ENCODE measurements around the gene CRYL1.

CRYL1 gene

DNA sequence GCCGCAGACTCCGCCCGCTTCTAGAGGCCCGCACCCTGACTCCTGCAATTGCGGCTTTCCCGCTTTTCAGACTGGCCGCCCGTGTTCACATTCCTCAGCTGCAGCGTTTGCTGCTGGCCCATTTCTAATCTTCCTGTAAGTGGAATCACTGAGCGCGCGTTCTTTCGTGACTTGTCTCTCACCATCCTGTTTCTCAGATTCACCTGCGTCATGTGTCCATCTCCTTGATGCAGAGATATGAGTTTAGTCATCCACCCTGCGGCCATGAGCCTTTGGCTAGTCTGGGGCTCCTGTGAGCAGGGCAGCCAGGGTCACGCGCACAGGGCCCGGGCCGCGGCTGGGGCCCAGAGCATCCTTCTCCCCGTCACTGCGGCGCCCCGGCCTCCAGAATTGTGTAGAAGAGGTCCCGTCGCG lies 110.0 kb downstream of the CRYL1 start:
- TF ChIP-seq, protein P1, sequence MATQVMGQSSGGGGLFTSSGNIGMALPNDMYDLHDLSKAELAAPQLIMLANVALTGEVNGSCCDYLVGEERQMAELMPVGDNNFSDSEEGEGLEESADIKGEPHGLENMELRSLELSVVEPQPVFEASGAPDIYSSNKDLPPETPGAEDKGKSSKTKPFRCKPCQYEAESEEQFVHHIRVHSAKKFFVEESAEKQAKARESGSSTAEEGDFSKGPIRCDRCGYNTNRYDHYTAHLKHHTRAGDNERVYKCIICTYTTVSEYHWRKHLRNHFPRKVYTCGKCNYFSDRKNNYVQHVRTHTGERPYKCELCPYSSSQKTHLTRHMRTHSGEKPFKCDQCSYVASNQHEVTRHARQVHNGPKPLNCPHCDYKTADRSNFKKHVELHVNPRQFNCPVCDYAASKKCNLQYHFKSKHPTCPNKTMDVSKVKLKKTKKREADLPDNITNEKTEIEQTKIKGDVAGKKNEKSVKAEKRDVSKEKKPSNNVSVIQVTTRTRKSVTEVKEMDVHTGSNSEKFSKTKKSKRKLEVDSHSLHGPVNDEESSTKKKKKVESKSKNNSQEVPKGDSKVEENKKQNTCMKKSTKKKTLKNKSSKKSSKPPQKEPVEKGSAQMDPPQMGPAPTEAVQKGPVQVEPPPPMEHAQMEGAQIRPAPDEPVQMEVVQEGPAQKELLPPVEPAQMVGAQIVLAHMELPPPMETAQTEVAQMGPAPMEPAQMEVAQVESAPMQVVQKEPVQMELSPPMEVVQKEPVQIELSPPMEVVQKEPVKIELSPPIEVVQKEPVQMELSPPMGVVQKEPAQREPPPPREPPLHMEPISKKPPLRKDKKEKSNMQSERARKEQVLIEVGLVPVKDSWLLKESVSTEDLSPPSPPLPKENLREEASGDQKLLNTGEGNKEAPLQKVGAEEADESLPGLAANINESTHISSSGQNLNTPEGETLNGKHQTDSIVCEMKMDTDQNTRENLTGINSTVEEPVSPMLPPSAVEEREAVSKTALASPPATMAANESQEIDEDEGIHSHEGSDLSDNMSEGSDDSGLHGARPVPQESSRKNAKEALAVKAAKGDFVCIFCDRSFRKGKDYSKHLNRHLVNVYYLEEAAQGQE (IDR thresholded peaks at IDR 0.05; ENCODE audit: insufficient read depth in 1 of 2, low read depth in 2 of 2, low read length in 2 of 2), result no peak
- TF ChIP-seq POLR2AphosphoS5 (IDR thresholded peaks at IDR 0.05; ENCODE audit: low read depth, low read length) (no peak), FOXP2 (optimal IDR thresholded peaks at IDR 0.05; ENCODE audit: borderline replicate concordance, extremely low read depth, extremely low read length, insufficient read depth) (no peak), TAF1 (IDR thresholded peaks at IDR 0.05; ENCODE audit: borderline replicate concordance, insufficient read depth, low read length) (no peak), SIN3A (IDR thresholded peaks at IDR 0.05; ENCODE audit: borderline replicate concordance, insufficient read depth, low read length) (no peak)

DNA sequence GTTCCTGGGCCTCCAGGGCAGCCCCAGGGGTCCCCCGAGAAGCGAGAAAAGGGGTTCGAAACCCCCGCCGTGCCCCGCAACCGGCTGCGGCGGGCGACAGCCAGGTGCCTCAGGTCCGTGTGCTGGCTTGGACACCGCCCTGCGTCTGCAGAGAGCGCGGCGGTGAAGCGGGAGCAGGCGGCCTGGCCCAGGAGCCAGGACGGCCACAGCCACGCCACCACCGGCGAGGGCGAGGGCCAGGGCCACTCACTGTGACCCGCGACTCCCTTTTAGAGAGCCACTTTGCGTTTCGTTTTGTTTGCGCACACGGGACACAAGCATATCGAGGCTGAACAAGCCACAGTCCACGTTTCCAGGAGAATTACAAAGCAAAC lies 110.4 kb downstream of the CRYL1 start:
- TF ChIP-seq FOXP2 (optimal IDR thresholded peaks at IDR 0.05; ENCODE audit: borderline replicate concordance, extremely low read depth, extremely low read length, insufficient read depth) (no peak), TAF1 (IDR thresholded peaks at IDR 0.05; ENCODE audit: borderline replicate concordance, insufficient read depth, low read length) (no peak), SIN3A (IDR thresholded peaks at IDR 0.05; ENCODE audit: borderline replicate concordance, insufficient read depth, low read length) (no peak), POLR2AphosphoS5 (IDR thresholded peaks at IDR 0.05; ENCODE audit: low read depth, low read length) (no peak)
- TF ChIP-seq, protein P1 (IDR thresholded peaks at IDR 0.05; ENCODE audit: insufficient read depth in 1 of 2, low read depth in 2 of 2, low read length in 2 of 2), result no peak

DNA sequence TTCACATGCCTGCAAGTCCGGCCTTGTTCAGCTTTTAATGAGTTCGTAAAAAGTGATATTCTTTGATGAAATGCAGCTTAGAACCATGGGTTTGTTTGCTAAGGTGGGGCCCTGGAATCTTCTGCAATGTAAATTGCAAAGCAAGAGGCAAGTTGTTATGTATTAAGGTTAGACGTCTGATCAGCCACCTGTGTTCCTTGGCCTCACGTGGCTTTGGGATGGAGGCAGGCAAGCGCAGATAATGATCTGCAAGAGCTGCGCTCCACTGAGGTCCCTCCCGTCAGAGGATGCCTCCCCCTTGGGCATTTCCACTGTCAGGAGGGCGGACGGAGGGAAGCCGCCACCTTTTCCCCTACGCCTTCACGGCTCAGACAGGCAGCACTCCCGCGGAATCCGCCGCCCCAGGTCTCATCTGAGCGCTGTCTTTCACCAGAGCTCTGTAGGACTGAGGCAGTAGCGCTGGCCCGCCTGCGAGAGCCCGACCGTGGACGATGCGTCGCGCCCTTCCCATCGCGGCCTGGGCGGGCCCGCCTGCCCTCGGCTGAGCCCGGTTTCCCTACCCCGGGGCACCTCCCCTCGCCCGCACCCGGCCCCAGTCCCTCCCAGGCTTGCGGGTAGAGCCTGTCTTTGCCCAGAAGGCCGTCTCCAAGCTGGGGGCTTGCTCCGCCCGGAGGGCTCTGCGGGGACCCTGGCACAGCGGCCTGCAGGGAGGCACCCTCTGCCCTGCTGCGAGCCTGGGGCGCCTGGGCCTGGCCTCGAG lies 110.9 kb downstream of the CRYL1 start:
- no peak for TF ChIP-seq POLR2AphosphoS5 (IDR thresholded peaks at IDR 0.05; ENCODE audit: low read depth, low read length)
- TF ChIP-seq, protein P1 (IDR thresholded peaks at IDR 0.05; ENCODE audit: insufficient read depth in 1 of 2, low read depth in 2 of 2, low read length in 2 of 2), result no peak

DNA sequence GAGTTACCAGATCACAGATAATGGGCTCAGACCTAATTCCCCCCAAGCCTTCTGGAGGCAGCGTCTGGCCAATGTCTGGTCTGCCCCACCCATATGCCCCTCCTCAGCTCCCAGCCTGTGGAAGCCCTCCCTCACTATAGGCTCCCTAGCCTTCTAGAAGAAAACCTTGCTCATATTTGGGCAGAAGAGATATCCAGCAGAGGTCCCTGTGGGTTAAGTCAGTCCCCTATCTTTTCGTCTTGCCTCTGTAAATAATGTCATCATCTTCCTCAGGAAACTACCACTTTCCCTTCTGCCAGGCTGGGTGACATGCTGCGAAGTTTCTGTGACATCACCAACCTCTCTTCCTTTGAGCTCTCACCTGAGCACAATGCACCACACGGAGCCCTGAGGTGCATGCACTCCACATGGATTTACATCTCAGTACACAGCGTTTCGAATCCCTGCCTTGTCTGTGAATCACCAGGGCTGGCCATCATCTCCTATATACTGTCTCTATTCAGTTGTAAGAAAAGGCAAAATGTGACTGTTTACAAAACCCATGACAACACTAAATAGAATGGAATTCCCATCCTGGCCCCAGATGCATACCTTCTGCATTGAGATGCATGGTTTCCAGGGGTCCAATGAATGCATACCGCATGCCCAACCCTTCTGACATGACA lies 112.8 kb downstream of the CRYL1 start:
- TF ChIP-seq, protein P1 (IDR thresholded peaks at IDR 0.05; ENCODE audit: insufficient read depth in 1 of 2, low read depth in 2 of 2, low read length in 2 of 2), result no peak
- TF ChIP-seq POLR2AphosphoS5 (IDR thresholded peaks at IDR 0.05; ENCODE audit: low read depth, low read length) (no peak), TAF1 (IDR thresholded peaks at IDR 0.05; ENCODE audit: borderline replicate concordance, insufficient read depth, low read length) (no peak), FOXP2 (optimal IDR thresholded peaks at IDR 0.05; ENCODE audit: borderline replicate concordance, extremely low read depth, extremely low read length, insufficient read depth) (no peak), SIN3A (IDR thresholded peaks at IDR 0.05; ENCODE audit: borderline replicate concordance, insufficient read depth, low read length) (no peak)
